HCT116 (cell line): ENCODE data around the gene ESCO1. TPM values are rescaled to one million over a fixed set of nuclear protein-coding genes. Genes with fewer than 3 reads are reported as not detected.

Experiments
- ATAC-seq: fragments of 200-7000 bp; cut with Tn5 transposase; 2 replicates; pipeline ENCODE4 v1.9.1; 2020; ENCODE audit warnings: mild to moderate bottlenecking, moderate library complexity
- BruUV-seq: library from RNA; stranded (reverse); fragments of 400-500 nt; replicated peaks from 2 replicates; lab custom pipeline; 2021; lab: Mats Ljungman, UMichigan
- CTCF ChIA-PET: fragments of 300-600 bp; sonication (Branson Sonifier 250); formaldehyde crosslinking; loops from one replicate; lab custom pipeline; 2021; ENCODE audit warnings: antibody characterized with exemption; lab: Charles Lee
- POLR2A ChIA-PET: fragments of 300-600, 350-600 bp; sonication (Branson Sonifier 250); formaldehyde crosslinking; loops from one replicate; lab custom pipeline; 2021; ENCODE audit warnings: antibody characterized with exemption; lab: Charles Lee
- RAD21 ChIA-PET, 2 experiments: fragments of 300-600 bp; sonication (Branson Sonifier 250); formaldehyde crosslinking; loops; one replicate each; lab custom pipeline; 2023; ENCODE audit warnings: low total read pairs in 2 of 2; ENCODE audit not compliant: uncharacterized antibody in 2 of 2, unreplicated experiment in 2 of 2, low non-redundant PET in 1 of 2; lab: Charles Lee
- DNase-seq: peaks from one replicate; pipeline ENCODE4 v3.0.0-alpha.2; 2010; ENCODE audit warnings: low read depth, low spot score
- H2AFZ ChIP-seq: fragments of 200-600 bp; shearing (Covaris generic), sonication (generic); 2 replicates; pipeline ENCODE4 v1.6.1; 2017; ENCODE audit warnings: low read depth, mixed run types, mixed read lengths, antibody characterized with exemption, low read length; ENCODE audit not compliant: poor library complexity, severe bottlenecking
- H3K27ac ChIP-seq: 2 replicates; pipeline ENCODE4 v1.5.1; 2012; ENCODE audit warnings: low read depth, low read length
- H3K27me3 ChIP-seq: fragments of 200-600 bp; sonication (generic); 2 replicates; pipeline ENCODE4 v1.6.1; 2016; ENCODE audit warnings: mixed run types, low read length, mixed read lengths; ENCODE audit not compliant: insufficient read depth
- H3K36me3 ChIP-seq, 2 experiments: fragments of 200-500 bp in 1 of 2; fragments of 200-600 bp in 1 of 2; sonication (Bioruptor generic) in 1 of 2; sonication (generic) in 1 of 2; 2 replicates each; pipeline versions ENCODE4 v1.5.1 to v1.6.1; 2014 to 2016; ENCODE audit warnings: low read length in 2 of 2, inconsistent platforms in 1 of 2, mixed read lengths in 1 of 2, mixed run types in 1 of 2; ENCODE audit not compliant: insufficient read depth in 2 of 2, control insufficient read depth in 1 of 2
- H3K4me1 ChIP-seq, 2 experiments: fragments of 200-600 bp in 1 of 2; sonication (generic) in 1 of 2; 2 replicates each; pipeline versions ENCODE4 v1.5.1 to v1.6.1; 2012 to 2017; ENCODE audit warnings: low read length in 2 of 2, inconsistent platforms in 1 of 2, mild to moderate bottlenecking in 1 of 2, mixed read lengths in 1 of 2, mixed run types in 1 of 2, moderate library complexity in 1 of 2; ENCODE audit not compliant: insufficient read depth in 2 of 2, control insufficient read depth in 1 of 2
- H3K4me2 ChIP-seq: fragments of 200-600 bp; sonication (generic); 2 replicates; pipeline ENCODE4 v1.6.1; 2017; ENCODE audit warnings: mixed run types, low read length, mixed read lengths
- H3K4me3 ChIP-seq, 2 experiments: fragments of 200-600 bp in 1 of 2; sonication (generic) in 1 of 2; replicated peaks in 1 of 2; 2 replicates each; pipeline ENCODE4 v1.5.1; 2011 to 2016; ENCODE audit warnings: low read length in 2 of 2, control low read depth in 1 of 2, low read depth in 1 of 2, mild to moderate bottlenecking in 1 of 2, mixed read lengths in 1 of 2, mixed run types in 1 of 2
- H3K79me2 ChIP-seq: fragments of 200-600 bp; sonication (generic); 2 replicates; pipeline ENCODE4 v1.6.1; 2017; ENCODE audit warnings: mild to moderate bottlenecking, mixed run types, low read length, moderate library complexity, mixed read lengths; ENCODE audit not compliant: insufficient read depth
- H3K9ac ChIP-seq: fragments of 200-600 bp; sonication (generic); 2 replicates; pipeline ENCODE4 v1.6.1; 2016; ENCODE audit warnings: low read length, mixed read lengths
- H3K9me2 ChIP-seq: fragments of 200-600 bp; sonication (generic), shearing (Covaris generic); 2 replicates; pipeline ENCODE4 v1.6.1; 2017; ENCODE audit warnings: mixed run types, mild to moderate bottlenecking, moderate library complexity; ENCODE audit not compliant: insufficient read depth
- H3K9me3 ChIP-seq, 2 experiments: fragments of 200-500 bp in 1 of 2; fragments of 200-600 bp in 1 of 2; sonication (Bioruptor generic) in 1 of 2; sonication (generic) in 1 of 2; 2 replicates each; pipeline ENCODE4 v1.6.1; 2014 to 2017; ENCODE audit warnings: low read length in 2 of 2, mixed read lengths in 2 of 2, inconsistent platforms in 1 of 2, low read depth in 1 of 2, mild to moderate bottlenecking in 1 of 2, mixed run types in 1 of 2, moderate library complexity in 1 of 2; ENCODE audit not compliant: control insufficient read depth in 1 of 2, insufficient read depth in 1 of 2
- H4K20me1 ChIP-seq: fragments of 200-600 bp; sonication (generic), shearing (Covaris generic); 2 replicates; pipeline ENCODE4 v1.6.1; 2017; ENCODE audit warnings: mixed run types, mild to moderate bottlenecking, moderate library complexity; ENCODE audit not compliant: insufficient read depth
- ATF3 ChIP-seq: IDR thresholded peaks from 2 replicates; pipeline ENCODE4 v1.6.1; 2012
- CBX3 ChIP-seq: IDR thresholded peaks from 2 replicates; pipeline ENCODE4 v1.6.1; 2012; ENCODE audit warnings: low read depth
- CEBPB ChIP-seq: IDR thresholded peaks from 2 replicates; pipeline ENCODE4 v1.6.1; 2012; ENCODE audit warnings: low read depth
- CTCF ChIP-seq, 3 experiments: fragments of 200-600 bp in 1 of 3; sonication (generic) in 1 of 3; IDR thresholded peaks in 2 of 3; conservative IDR thresholded peaks in 1 of 3; 2 replicates each; pipeline ENCODE4 v1.5.1; 2012 to 2017; ENCODE audit warnings: low read depth in 2 of 3, low read length in 2 of 3, antibody characterized with exemption in 1 of 3, borderline replicate concordance in 1 of 3, control low read depth in 1 of 3, mild to moderate bottlenecking in 1 of 3, mixed read lengths in 1 of 3, mixed run types in 1 of 3, moderate library complexity in 1 of 3; ENCODE audit not compliant: insufficient read depth in 1 of 3
- EGR1 ChIP-seq: IDR thresholded peaks from 2 replicates; pipeline ENCODE4 v1.6.1; 2012; ENCODE audit warnings: low read depth
- ELF1 ChIP-seq: IDR thresholded peaks from 2 replicates; pipeline ENCODE4 v1.6.1; 2012; ENCODE audit warnings: low read depth, borderline replicate concordance
- EZH2 ChIP-seq: fragments of 200-600 bp; sonication (generic); IDR thresholded peaks from 2 replicates; pipeline ENCODE4 v1.6.1; 2017; ENCODE audit warnings: antibody characterized with exemption, mixed run types
- EZH2phosphoT487 ChIP-seq: fragments of 200-600 bp; IDR thresholded peaks from 2 replicates; pipeline ENCODE4 v1.6.1; 2018; ENCODE audit warnings: antibody characterized with exemption, borderline replicate concordance
- FOSL1 ChIP-seq: IDR thresholded peaks from 2 replicates; pipeline ENCODE4 v1.6.1; 2012; ENCODE audit warnings: low read depth
- JUND ChIP-seq: IDR thresholded peaks from 2 replicates; pipeline ENCODE4 v1.6.1; 2012
- POLR2A ChIP-seq: IDR thresholded peaks from 2 replicates; pipeline ENCODE4 v1.7.0; 2011; ENCODE audit warnings: borderline replicate concordance; ENCODE audit not compliant: insufficient read depth, insufficient read length; ENCODE audit errors: extremely low read depth
- POLR2AphosphoS5 ChIP-seq: IDR thresholded peaks from 2 replicates; pipeline ENCODE4 v1.6.1; 2011; ENCODE audit warnings: mild to moderate bottlenecking, low read depth, low read length, moderate library complexity
- SIN3A ChIP-seq: IDR thresholded peaks from 2 replicates; pipeline ENCODE4 v1.6.1; 2012; ENCODE audit warnings: low read depth
- SP1 ChIP-seq: IDR thresholded peaks from 2 replicates; pipeline ENCODE4 v1.6.1; 2012; ENCODE audit warnings: low read depth
- SRF ChIP-seq: IDR thresholded peaks from 2 replicates; pipeline ENCODE4 v1.6.1; 2012; ENCODE audit warnings: low read depth
- YY1 ChIP-seq: IDR thresholded peaks from 2 replicates; pipeline ENCODE4 v1.6.1; 2011; ENCODE audit warnings: low read length, low read depth, moderate library complexity, mild to moderate bottlenecking; ENCODE audit not compliant: insufficient replicate concordance; ENCODE audit errors: extremely low read depth
- ZBTB33 ChIP-seq: IDR thresholded peaks from 2 replicates; pipeline ENCODE4 v1.6.1; 2011; ENCODE audit warnings: mild to moderate bottlenecking, low read length, moderate library complexity; ENCODE audit not compliant: insufficient replicate concordance; ENCODE audit errors: extremely low read depth
- ZFX ChIP-seq: fragments of 450-650 bp; IDR thresholded peaks from 2 replicates; pipeline ENCODE4 v1.6.1; 2017
- ZNF274 ChIP-seq: fragments of 200-500 bp; sonication (Bioruptor generic); IDR thresholded peaks from 2 replicates; pipeline ENCODE4 v1.6.1; 2014; ENCODE audit warnings: mild to moderate bottlenecking, low read depth, low read length, inconsistent platforms
- intact Hi-C: fragments of 100-400 bp; cut with micrococcal nuclease; formaldehyde crosslinking; loops from 2 replicates; pipeline ENCODE4 v1.10.0; 2022
- total RNA-seq: library from RNA; stranded (reverse); gene quantifications from one replicate; pipeline ENCODE4 v1.2.1, GENCODE V29; 2021; ENCODE audit not compliant: unreplicated experiment
- TF ChIP-seq, protein P1 (sequence below): IDR thresholded peaks from 2 replicates; pipeline ENCODE4 v1.6.1; 2012; ENCODE audit warnings: low read depth

ESCO1 gene
- total RNA-seq, 1 experiment from 2014 or later = 19.6 TPM

DNA sequence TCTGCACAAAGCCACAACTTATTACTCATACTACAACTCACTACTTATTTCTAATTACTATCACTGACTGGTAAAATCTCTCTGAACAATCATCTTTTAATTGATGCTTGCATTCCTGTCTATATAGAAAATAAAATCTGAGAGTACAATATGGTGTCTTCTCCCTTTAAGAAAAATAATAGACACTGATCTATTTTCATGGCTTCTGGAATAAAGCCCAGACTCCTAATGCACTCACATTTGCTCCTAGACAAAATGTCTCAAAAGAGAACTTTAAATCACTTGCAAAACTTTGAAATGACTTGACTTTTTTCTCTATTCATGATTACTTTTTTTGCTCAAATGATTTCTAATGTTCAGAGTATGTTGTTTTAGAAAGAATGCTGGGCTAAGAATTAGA lies 28.7 kb downstream of the ESCO1 start:
- H2AFZ ChIP-seq = no peak overlapping the region
- intact Hi-C loops = no loop called here
- POLR2A ChIA-PET = no interaction called here
- no peak overlapping the region for H3K27ac ChIP-seq
- ATAC-seq (no peak), DNase-seq (no peak)
- no peaks in the 10 kb centered on the region for H3K79me2 ChIP-seq
- CTCF ChIA-PET = no interaction called here
- no peaks in the 10 kb centered on the region for H3K27me3 ChIP-seq
- no peak overlapping the region for H3K9ac ChIP-seq
- no TSS peak for BruUV-seq
- H3K4me1 ChIP-seq = no peaks in the 10 kb centered on the region
- peaks cover 15 to 54% of the 10 kb centered on the region in 2 experiments; a peak in 3 of 4 replicates for H3K36me3 ChIP-seq
- H3K9me2 ChIP-seq = no peaks in the 10 kb centered on the region
- RAD21 ChIA-PET = no interaction called here
- no peak for TF ChIP-seq YY1
- no peak for TF ChIP-seq FOSL1
- no peak for TF ChIP-seq EZH2phosphoT487
- no peak for TF ChIP-seq SRF
- no peak for TF ChIP-seq CEBPB
- TF ChIP-seq EZH2 = no peak
- no peak for TF ChIP-seq JUND
- no peak for TF ChIP-seq POLR2AphosphoS5
- TF ChIP-seq, protein P1, sequence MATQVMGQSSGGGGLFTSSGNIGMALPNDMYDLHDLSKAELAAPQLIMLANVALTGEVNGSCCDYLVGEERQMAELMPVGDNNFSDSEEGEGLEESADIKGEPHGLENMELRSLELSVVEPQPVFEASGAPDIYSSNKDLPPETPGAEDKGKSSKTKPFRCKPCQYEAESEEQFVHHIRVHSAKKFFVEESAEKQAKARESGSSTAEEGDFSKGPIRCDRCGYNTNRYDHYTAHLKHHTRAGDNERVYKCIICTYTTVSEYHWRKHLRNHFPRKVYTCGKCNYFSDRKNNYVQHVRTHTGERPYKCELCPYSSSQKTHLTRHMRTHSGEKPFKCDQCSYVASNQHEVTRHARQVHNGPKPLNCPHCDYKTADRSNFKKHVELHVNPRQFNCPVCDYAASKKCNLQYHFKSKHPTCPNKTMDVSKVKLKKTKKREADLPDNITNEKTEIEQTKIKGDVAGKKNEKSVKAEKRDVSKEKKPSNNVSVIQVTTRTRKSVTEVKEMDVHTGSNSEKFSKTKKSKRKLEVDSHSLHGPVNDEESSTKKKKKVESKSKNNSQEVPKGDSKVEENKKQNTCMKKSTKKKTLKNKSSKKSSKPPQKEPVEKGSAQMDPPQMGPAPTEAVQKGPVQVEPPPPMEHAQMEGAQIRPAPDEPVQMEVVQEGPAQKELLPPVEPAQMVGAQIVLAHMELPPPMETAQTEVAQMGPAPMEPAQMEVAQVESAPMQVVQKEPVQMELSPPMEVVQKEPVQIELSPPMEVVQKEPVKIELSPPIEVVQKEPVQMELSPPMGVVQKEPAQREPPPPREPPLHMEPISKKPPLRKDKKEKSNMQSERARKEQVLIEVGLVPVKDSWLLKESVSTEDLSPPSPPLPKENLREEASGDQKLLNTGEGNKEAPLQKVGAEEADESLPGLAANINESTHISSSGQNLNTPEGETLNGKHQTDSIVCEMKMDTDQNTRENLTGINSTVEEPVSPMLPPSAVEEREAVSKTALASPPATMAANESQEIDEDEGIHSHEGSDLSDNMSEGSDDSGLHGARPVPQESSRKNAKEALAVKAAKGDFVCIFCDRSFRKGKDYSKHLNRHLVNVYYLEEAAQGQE = no peak
- no peak for TF ChIP-seq ELF1
- no peak for TF ChIP-seq EGR1
- TF ChIP-seq ZFX = no peak
- no peak for TF ChIP-seq CBX3
- TF ChIP-seq ZNF274 = no peak
- TF ChIP-seq SP1 = no peak
- TF ChIP-seq POLR2A = no peak
- no peak for TF ChIP-seq ATF3
- no peak for TF ChIP-seq CTCF (IDR thresholded peaks at IDR 0.05 in 2 of 3, conservative IDR thresholded peaks at IDR 0.05 in 1 of 3; ENCODE audit: borderline replicate concordance in 1 of 3, insufficient read depth in 1 of 3, low read depth in 2 of 3, low read length in 2 of 3)
- no peak for TF ChIP-seq ZBTB33
- no peak for TF ChIP-seq SIN3A
- no peaks in the 10 kb centered on the region for H3K9me3 ChIP-seq
- no peak overlapping the region for H3K4me2 ChIP-seq
- no peak overlapping the region for H3K4me3 ChIP-seq
- no peaks in the 10 kb centered on the region for H4K20me1 ChIP-seq
